NCI-H446 treated with DMSO at 0.1 percent for 48 hours (cell line): ENCODE results near the gene ARID5B.

Source experiments
- DNase-seq: peaks from one replicate; lab custom pipeline; 2025; lab: John Stamatoyannopoulos, UW

Gene ARID5B

DNA sequence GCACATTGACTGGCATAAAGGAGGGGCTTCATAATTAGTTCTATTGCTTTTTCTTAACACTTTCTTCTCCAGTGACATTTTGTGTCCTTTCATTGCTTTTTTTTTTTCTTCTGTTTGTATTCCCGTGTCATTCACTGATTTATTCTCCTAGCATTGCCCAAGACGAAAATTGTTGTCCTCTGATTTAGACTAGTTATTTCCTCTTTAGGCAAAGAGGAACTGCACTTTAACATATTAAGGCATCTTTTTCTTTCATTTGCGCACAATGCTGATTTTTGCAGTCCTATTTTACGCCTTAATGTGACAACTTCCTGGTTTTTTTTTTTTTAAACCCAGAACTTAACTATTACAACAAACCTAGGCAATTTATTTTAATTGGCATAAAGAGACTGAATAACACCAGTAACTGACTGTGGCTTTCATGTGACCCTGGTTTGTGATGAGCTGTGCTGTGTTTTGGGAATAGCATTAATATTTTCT, 39.7 kb downstream of the ARID5B start:
- DNase-seq: no peak

- DNase-seq: no peak
Measured at GRCh38 chr10:61942604-61943461, 41.3 kb downstream of the ARID5B start.

DNA sequence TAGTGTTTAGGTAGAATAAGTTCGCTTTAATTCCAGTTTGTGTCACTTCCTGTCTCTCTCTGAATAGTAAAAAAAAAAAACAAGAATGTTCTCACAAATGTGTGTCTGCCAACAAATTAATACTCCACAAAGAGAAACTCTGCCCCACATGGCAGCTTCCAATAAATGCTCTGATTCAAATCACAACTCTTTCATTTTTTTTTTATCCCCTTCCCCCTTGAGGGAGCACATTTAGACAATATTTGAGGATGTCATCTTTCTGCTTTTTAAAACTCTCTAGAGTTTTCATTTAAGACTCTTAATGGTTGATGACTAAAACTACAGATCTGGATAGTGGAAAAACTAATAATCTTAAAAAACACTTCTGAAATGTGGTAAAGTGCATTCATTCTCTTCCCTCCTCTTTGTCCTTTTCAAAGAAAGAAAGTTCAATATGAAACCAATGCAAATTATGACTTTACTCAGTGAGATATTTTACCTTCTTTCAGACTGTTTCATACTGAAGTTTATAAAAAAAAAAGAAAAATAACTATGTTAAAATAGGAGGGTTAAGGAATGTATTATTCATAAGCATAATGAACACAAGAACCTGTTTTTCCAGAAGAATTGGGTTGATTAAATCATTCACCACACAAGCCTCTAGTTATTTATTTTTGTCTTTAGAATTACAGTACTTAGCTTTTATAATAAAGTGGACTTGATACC, 42.3 kb downstream of the ARID5B start:
- peak; percentile 14 for DNase-seq

DNA sequence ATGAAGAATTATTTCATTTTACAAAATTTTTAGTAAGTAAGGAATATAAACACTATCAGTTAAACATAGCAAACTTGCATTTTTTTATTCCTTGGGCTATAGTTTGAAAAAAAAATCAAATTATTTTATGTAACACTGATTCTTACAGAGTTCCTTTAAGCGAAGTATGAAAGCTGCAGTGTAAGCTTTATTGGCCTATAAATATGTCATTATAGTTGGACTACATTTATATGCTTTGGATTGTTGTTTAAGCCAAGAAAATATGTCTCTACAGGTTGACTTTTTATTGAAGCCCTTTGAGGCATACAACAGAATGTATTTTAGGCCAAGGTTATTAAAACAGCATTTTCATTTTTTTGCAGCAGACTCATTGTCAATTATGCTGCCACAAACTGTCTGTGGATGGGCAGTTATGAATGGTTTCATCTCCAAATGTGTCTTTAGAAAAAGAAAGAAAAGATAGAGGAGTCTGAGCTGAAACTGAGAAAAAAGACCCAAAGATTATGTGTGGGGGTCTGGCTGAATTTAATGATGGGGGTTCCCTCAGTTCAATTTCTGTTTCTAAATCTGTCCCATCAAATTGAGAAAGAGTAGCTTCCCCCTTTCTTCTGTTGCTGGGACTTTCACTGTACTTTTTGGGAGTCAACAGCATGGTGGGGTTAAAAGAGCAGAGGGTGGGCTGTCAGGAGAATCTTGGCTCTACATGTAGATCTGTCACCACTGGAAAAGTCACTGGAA, 43.1 kb downstream of the ARID5B start:
- DNase-seq: no peak

DNA sequence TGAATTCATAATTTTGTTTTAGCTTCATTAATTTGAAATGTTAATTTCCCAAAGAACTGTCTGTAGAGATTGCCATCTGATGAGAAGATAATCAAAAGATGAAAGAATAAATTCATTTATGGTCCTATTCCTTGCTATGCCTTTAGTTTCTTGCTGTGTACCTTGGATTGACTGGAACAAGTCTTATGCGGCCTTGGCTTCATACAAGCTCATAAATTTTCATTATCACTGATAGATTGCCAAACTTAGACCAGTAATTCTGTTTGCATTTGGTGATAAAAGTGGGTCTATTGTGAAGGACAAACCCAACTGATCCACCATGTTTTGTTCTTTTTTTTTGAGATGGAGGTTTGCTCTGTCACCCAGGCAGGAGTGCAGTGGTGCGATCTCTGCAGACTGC, 48.2 kb downstream of the ARID5B start:
- DNase-seq: no peak

DNA sequence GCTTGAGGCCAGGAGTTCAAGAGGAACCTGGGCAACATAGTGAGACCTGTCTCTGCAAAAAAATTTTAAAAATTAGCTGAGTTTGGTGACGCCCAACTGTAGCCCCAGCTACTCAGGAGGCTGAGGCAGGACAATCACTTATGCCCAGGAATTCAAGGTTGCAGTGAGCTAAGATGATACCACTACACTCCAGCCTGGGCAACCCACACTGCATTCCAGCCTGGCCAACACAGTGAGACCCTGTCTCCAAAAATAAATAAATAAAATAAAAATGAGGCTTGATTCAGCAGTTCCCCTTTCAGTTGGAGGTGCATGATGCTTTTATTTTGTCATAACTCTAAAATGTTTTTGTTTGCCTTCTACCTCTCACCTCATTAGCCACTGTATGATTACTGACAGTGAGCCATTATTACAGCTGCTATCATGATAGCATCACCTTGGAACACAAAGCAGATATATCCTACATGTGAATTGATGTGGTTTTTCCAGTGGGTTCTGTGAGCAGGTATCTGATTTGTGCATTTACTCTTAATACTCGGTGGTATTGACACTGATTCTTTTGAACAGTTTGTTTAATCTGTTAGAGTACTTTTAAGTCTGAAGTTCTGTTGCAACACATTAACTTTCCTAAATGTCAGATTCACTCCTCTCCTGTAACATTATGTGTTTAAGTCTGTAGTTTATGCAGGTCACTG, 49.1 kb downstream of the ARID5B start:
- DNase-seq: no peak

DNA sequence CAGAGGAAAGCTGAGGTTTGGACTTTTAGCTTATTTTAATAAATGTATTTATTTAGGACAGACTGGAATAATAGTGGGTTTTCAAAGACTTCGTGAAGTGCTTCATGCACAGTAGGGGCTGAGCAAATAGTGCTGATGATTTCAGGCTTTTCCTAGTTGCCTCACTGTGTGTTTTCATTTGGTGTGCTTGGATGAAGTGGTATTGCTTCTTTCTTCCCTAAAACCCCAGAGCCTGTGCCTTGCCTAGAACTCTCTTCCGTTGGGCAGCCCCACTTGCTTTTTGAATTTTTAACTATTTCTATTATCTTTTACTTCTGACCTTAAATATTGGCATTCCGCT, 49.6 kb downstream of the ARID5B start:
- DNase-seq: no peak

GRCh38 chr10:61952028-61952674, 50.7 kb downstream of the ARID5B start:
- no peak for DNase-seq

- DNase-seq: no peak
Measured at GRCh38 chr10:61953183-61953582, 51.7 kb downstream of the ARID5B start.

DNA sequence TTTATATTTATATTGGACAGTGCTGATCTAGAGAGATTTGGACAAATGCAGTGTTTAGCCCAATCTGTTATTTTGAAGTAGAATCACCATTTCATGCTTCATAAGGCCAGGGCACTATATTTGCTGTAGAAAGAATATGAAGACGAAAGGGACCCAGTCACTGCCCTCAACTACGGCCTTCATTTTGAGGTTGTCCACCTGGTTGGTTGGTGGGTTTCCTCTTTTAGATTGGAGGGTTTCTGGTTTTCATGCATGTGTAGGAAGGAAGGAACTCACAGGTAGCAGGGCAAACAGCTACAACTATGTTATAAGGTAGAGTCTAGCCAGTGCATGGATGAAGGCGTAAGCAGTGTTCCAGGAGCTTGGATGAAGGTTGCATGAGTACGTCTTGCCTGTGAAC, 56.3 kb downstream of the ARID5B start:
- DNase-seq: no peak

DNA sequence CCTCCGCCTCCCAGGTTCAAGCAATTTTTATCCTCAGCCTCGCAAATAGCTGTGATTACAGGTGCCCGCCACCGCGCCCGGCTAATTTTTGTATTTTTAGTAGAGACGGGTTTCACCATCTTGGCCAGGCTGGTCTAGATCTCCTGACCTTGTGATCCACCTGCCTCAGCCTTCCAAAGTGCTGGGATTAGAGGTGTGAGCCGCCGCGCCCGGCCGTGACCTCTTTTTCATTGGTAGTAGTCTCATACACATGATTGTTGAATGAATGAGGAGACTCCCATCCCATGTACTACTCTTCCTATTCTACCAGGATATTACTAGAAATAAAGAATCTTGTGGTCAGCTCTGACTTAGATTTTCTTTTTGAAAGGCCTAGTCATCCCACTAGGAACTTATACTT, 56.8 kb downstream of the ARID5B start:
- DNase-seq: no peak

- no peak for DNase-seq
Measured at GRCh38 chr10:61958805-61959204, 57.3 kb downstream of the ARID5B start.

DNA sequence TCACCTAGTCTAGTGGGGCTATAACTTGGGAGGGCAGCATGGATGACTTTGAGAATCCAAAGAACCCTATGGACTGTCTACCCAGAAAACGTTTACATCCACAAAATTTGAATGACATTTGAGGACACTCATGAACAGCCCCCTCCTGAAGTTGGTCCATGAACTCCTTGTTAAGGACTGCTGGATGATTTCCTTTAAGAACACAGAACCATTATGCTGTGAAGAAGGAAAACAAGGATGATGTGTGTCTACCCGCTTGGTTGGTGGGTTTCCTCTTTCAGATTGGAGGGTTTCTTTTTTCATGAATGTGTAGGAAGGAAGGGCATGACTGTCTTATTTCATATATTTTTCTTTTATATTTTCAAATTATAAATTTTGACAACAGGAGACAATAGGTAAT, 58.3 kb downstream of the ARID5B start:
- DNase-seq: no peak

- DNase-seq: no peak
Measured at GRCh38 chr10:61960396-61961120, 59.1 kb downstream of the ARID5B start.

- DNase-seq: no peak
Measured at GRCh38 chr10:61961278-61961677, 59.8 kb downstream of the ARID5B start.

- no peak for DNase-seq
Measured at GRCh38 chr10:61962971-61963370, 61.5 kb downstream of the ARID5B start.

GRCh38 chr10:61963669-61964058, 62.2 kb downstream of the ARID5B start:
- no peak for DNase-seq

GRCh38 chr10:61964059-61964709, 62.7 kb downstream of the ARID5B start:
- no peak for DNase-seq

DNA sequence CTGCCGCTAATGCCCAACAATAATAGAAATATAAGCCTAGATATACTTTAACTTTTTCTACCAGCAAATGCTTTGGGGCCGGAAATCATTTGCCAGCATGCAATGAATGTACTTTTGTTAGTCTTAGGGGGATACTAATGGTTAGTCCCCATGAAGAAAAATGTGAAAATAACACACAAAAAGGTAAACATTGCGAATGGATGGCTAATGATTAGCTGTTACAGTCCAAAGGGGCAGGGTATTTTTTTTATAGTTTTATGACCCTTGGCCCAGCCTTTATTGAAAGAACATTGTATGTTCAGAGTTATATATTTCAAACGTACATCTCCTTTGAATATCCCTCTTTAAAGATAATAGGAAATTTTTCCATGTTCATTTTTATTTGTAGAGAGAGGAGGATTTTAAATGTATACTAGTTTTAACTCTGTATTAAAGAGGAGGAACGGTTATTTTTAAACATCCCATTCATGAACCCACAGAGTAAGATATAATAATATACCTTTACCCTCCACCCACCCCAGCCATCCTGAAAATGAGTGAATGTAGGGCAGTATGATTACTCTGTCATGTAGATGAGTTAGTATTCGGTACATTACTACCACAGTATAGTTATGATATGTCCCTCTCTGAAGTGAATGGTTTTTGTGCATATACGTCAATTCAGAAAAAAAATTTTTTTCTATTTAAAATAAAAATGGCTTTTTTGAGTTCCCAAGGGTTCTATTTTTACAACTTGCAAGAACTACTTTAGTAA, 63.6 kb downstream of the ARID5B start:
- no peak for DNase-seq
